OCI-LY1 (cell line): ENCODE data around the gene C1orf50.

ENCODE experiments used
- H2AFZ ChIP-seq: fragments of 200-600 bp; sonication (generic), shearing (Covaris generic); 2 replicates; pipeline ENCODE4 v1.6.0; 2014; ENCODE audit warnings: antibody characterized with exemption, mild to moderate bottlenecking, low read length
- H3F3A ChIP-seq: fragments of 200-600 bp; sonication (generic), shearing (Covaris generic); 2 replicates; pipeline ENCODE4 v1.6.0; 2014; ENCODE audit warnings: mild to moderate bottlenecking, antibody characterized with exemption, low read length, moderate library complexity; ENCODE audit not compliant: insufficient read depth
- H3K27ac ChIP-seq: fragments of 200-600 bp; sonication (generic); 2 replicates; pipeline ENCODE4 v1.5.1; 2014; ENCODE audit warnings: low read length, mixed run types, mild to moderate bottlenecking, low read depth; ENCODE audit not compliant: poor library complexity, severe bottlenecking
- H3K27me3 ChIP-seq: fragments of 200-600 bp; sonication (generic); 2 replicates; pipeline ENCODE4 v1.6.0; 2014; ENCODE audit warnings: antibody characterized with exemption, mild to moderate bottlenecking, low read length, moderate library complexity; ENCODE audit not compliant: insufficient read depth
- H3K36me3 ChIP-seq: fragments of 200-600 bp; sonication (generic); 2 replicates; pipeline ENCODE4 v1.6.1; 2014; ENCODE audit warnings: mild to moderate bottlenecking, antibody characterized with exemption, low read length, moderate library complexity, mixed read lengths; ENCODE audit not compliant: insufficient read depth
- H3K4me1 ChIP-seq: fragments of 200-600 bp; sonication (generic); 2 replicates; pipeline ENCODE4 v1.5.1; 2014; ENCODE audit warnings: mild to moderate bottlenecking, low read length, moderate library complexity; ENCODE audit not compliant: insufficient read depth, severe bottlenecking
- H3K4me2 ChIP-seq: fragments of 200-600 bp; sonication (generic), shearing (Covaris generic); 2 replicates; pipeline ENCODE4 v1.6.1; 2014; ENCODE audit warnings: low read length
- H3K4me3 ChIP-seq: fragments of 200-600 bp; sonication (generic); 2 replicates; pipeline ENCODE4 v1.5.1; 2014; ENCODE audit warnings: low read length, low read depth, mild to moderate bottlenecking, mixed read lengths; ENCODE audit not compliant: poor library complexity, severe bottlenecking
- H3K79me2 ChIP-seq: fragments of 200-600 bp; shearing (Covaris generic); 2 replicates; pipeline ENCODE4 v1.6.1; 2016; ENCODE audit warnings: mixed run types, low read length, mixed read lengths; ENCODE audit not compliant: insufficient read depth
- H3K9ac ChIP-seq: fragments of 200-600 bp; sonication (generic), shearing (Covaris generic); 2 replicates; pipeline ENCODE4 v1.6.1; 2014; ENCODE audit warnings: mild to moderate bottlenecking, low read length, mixed read lengths
- H3K9me2 ChIP-seq: fragments of 200-600 bp; sonication (generic), shearing (Covaris generic); 2 replicates; pipeline ENCODE4 v1.6.1; 2014; ENCODE audit warnings: low read depth, mild to moderate bottlenecking, low read length, mixed read lengths
- H3K9me3 ChIP-seq: fragments of 200-600 bp; shearing (Covaris generic); 2 replicates; pipeline ENCODE4 v1.6.1; 2014; ENCODE audit warnings: low read length, mixed read lengths
- H4K20me1 ChIP-seq: fragments of 200-600 bp; sonication (generic), shearing (Covaris generic); 2 replicates; pipeline ENCODE4 v1.6.0; 2016; ENCODE audit warnings: mild to moderate bottlenecking, low read length; ENCODE audit not compliant: insufficient read depth
- EZH2 ChIP-seq: fragments of 200-600 bp; sonication (generic), shearing (Covaris generic); IDR thresholded peaks from 2 replicates; pipeline ENCODE4 v1.8.0; 2017; ENCODE audit warnings: borderline replicate concordance, mixed run types, mild to moderate bottlenecking, antibody characterized with exemption, low read length, moderate library complexity, mixed read lengths
- TF ChIP-seq, protein P1 (sequence below): fragments of 200-600 bp; sonication (generic), shearing (Covaris generic); IDR thresholded peaks from 2 replicates; pipeline ENCODE4 v1.5.1; 2017; ENCODE audit warnings: mild to moderate bottlenecking, antibody characterized with exemption, low read length, moderate library complexity, mixed read lengths

The C1orf50 gene

DNA sequence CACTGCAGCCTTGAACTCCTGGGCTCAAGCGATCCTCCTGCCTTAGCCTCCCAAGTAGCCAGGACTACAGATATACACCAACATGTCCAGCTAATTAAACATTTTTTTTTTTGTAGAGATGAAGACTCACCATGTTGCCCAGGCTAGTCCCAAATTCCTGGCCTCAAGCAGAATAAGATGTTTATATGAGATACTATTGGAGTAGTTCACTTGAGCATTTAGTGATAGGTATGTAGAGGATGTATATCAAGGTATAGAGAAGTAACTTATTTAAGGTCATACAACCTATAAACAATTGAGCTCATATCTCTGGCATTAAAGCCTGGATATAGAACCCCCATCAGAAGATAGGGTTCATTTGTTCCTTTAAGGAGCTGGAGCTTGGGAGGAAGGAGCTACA is 13.1 kb downstream of the C1orf50 start:
- Histone ChIP-seq H3K4me2 (no peak overlapping the region), H3K4me1 (no peaks in the 10 kb centered on the region), H3K9me3 (no peaks in the 10 kb centered on the region), H3K9ac (no peak overlapping the region), H4K20me1 (no peaks in the 10 kb centered on the region), H3K27me3 (no peaks in the 10 kb centered on the region), H3K4me3 (no peak overlapping the region), H3F3A (no peaks in the 10 kb centered on the region), H2AFZ (no peak overlapping the region), H3K9me2 (no peaks in the 10 kb centered on the region), H3K36me3 (peaks cover 65% of the 10 kb centered on the region), H3K79me2 (no peaks in the 10 kb centered on the region), H3K27ac (no peak overlapping the region)
- TF ChIP-seq, protein P1, sequence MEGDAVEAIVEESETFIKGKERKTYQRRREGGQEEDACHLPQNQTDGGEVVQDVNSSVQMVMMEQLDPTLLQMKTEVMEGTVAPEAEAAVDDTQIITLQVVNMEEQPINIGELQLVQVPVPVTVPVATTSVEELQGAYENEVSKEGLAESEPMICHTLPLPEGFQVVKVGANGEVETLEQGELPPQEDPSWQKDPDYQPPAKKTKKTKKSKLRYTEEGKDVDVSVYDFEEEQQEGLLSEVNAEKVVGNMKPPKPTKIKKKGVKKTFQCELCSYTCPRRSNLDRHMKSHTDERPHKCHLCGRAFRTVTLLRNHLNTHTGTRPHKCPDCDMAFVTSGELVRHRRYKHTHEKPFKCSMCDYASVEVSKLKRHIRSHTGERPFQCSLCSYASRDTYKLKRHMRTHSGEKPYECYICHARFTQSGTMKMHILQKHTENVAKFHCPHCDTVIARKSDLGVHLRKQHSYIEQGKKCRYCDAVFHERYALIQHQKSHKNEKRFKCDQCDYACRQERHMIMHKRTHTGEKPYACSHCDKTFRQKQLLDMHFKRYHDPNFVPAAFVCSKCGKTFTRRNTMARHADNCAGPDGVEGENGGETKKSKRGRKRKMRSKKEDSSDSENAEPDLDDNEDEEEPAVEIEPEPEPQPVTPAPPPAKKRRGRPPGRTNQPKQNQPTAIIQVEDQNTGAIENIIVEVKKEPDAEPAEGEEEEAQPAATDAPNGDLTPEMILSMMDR = no peak
- TF ChIP-seq EZH2 = no peak

DNA sequence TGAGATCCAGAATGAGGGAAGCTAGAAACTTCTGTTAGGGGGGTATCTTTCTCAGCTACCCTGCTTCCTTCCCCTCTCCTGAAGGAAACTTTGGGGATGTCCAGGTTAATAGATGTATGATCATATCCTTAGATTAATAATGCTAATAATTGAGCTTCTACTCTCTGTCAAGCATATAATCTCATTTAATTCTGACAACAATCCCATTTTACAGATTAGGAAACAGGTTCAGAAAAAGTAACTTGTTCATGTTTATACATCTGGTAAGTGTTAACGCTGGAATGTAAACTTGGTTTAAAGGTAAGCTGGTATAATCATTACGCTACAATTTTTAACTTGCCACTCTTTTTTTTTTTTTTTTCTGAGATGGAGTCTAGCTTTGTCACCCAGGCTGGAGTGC is 16.0 kb downstream of the C1orf50 start:
- H3K4me2 ChIP-seq = no peak overlapping the region
- TF ChIP-seq EZH2 = no peak
- TF ChIP-seq, protein P1 = no peak

DNA sequence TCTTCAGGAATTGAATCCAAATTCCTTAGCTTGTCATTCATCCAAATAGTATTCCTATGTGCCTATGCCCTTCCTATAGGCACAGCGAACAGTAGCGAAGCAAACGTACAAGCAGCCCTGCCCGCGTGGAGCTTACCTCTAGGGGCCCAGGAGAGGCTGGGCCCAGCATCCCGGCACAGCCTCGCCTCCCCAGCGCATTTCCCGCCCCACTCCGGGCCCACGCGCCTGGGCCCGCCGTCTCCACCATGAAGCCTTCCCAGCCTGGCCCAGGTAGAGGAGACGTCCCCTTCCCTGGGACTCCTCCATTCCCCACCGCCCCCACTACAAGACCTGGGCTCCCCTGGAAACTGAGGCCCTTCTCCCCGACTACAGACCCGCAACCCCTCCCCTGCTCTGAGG is 17.5 kb downstream of the C1orf50 start:
- Histone ChIP-seq H3F3A (no peaks in the 10 kb centered on the region), H3K4me1 (no peaks in the 10 kb centered on the region), H3K27ac (no peak overlapping the region), H3K9me2 (no peaks in the 10 kb centered on the region), H3K9me3 (no peaks in the 10 kb centered on the region), H3K27me3 (no peaks in the 10 kb centered on the region), H3K9ac (no peak overlapping the region), H3K4me2 (no peak overlapping the region), H3K36me3 (peaks cover 35% of the 10 kb centered on the region), H3K4me3 (no peak overlapping the region), H4K20me1 (no peaks in the 10 kb centered on the region), H3K79me2 (no peaks in the 10 kb centered on the region), H2AFZ (no peak overlapping the region)
- TF ChIP-seq, protein P1 = no peak

More for the DNA sequence above, 16.0 kb downstream of the C1orf50 start:
- Histone ChIP-seq H3K9me3 (no peaks in the 10 kb centered on the region), H3K9ac (no peak overlapping the region), H3F3A (no peaks in the 10 kb centered on the region), H3K27me3 (no peaks in the 10 kb centered on the region), H4K20me1 (no peaks in the 10 kb centered on the region), H3K27ac (no peak overlapping the region), H3K4me1 (no peaks in the 10 kb centered on the region), H3K79me2 (no peaks in the 10 kb centered on the region), H3K4me3 (no peak overlapping the region), H2AFZ (no peak overlapping the region), H3K36me3 (peaks cover 39% of the 10 kb centered on the region), H3K9me2 (no peaks in the 10 kb centered on the region)
